Measurements from ENCODE around the gene SPHK1. TPM values are rescaled to one million over a fixed set of nuclear protein-coding genes. Genes with fewer than 3 reads are reported as not detected.

Gene SPHK1
- total RNA-seq, 1 experiment from 2014 or later: 18.2 TPM

DNA sequence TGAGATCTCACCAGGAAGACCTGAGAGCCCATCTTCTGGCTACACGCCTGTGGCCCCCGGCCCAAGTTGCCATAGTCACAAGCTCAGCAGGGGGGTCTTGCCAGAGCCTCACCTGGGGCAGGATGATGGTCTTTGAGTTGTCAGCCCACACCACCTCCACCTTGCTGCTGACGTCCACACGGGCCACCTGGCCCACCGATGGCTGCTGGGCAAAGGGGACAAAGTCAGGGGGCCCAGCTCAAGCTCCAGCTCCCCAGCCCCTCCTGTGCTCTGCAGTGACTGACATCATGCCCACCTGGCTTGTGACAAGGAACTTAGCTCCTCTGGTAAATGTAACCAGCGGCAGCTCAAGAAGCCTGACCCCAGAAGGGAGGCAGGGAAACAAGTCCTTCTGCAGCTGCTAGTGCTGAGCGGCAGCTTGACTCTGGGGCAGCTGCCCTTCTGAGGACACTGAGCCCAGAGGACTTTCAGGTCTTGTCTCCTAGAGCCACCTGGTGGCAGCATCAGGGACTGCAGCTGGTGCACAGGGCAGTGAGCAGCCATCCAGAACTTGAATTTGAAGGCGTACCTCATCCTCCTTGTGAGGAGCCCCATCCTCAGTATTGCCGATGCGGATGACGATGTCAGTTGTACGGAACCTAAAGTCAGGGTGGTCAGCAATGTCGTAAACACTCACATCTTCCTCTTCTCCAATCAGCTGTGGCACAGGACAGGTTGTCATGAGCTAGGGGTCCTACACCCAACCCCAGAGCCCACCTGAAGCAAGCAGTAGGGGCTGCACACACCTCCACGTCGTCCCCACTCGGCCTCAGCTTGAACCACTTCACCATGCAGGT is 13.5 kb downstream of the SPHK1 start:
- POLR2A ChIA-PET: interaction anchor here (0.5 kb wide), 1 partner anchor 172 kb away, joined by 8 read pairs; no protein-coding TSS in a partner anchor
- no peaks in the 10 kb centered on the region for H3K27me3 ChIP-seq (ENCODE audit: control insufficient read depth, insufficient read depth, low read length)

DNA sequence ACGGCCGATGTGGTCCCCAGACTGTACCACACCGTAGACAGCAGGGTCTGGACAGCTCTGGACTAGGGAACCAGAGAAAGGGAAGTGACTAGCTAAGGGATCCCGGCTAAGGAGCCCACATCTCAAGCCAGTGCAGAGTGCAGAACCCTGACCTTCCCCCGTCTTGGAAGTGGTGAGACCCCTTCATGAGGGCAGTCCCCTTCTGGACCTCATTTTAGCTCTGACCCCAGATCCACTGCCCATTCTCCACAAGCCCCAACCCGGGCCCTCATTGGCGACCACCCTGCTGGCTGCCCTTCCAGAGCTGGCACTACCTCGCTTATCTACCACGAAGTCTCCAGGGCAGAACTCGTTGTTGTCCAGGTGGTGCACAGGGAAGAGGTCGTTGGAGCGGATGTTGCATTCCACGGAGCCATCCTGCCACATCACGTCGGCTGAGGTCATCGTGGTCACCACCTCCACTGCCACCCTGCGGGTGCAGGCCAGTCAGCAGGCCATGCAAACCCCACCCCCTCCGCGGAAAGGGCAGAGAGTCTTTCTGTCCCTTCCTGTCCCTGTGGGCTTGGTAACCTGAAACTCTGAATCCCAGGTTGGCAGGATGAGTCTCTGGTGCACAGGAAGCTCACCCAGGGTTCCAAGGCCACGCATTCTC is 14.2 kb downstream of the SPHK1 start:
- ATAC-seq (peak; percentile 72), DNase-seq (ENCODE audit: low read depth, low spot score) (no peak)
- Histone ChIP-seq H3K9me3 (ENCODE audit: control insufficient read depth, insufficient read depth, low read depth, low read length) (no peaks in the 10 kb centered on the region), H3K4me3 (ENCODE audit: low read depth in 2 of 2, low read length in 2 of 2) (no peak overlapping the region), H3K4me1 (ENCODE audit: control insufficient read depth, insufficient read depth, low read length) (no peaks in the 10 kb centered on the region), H3K27me3 (ENCODE audit: control insufficient read depth, insufficient read depth, low read length) (no peaks in the 10 kb centered on the region), H3K27ac (ENCODE audit: low read length) (no peak overlapping the region), H3K36me3 (ENCODE audit: control insufficient read depth, insufficient read depth, low read length) (peaks cover 9% of the 10 kb centered on the region)
- POLR2A ChIA-PET: no interaction called here
- in situ Hi-C loops (cut with HindIII; ENCODE audit: low pct_unique_long_range_greater_than_20kb, low sequenced_read_pairs) (no loop called here), intact Hi-C loops (cut with micrococcal nuclease; ENCODE audit: unreplicated experiment) (loop anchor here (2.0 kb wide), 1 partner anchor 96 kb away; no protein-coding TSS in a partner anchor)
- TF ChIP-seq TCF7L2 (IDR thresholded peaks at IDR 0.05; ENCODE audit: low read depth, low read length) (no peak), SIN3A (IDR thresholded peaks at IDR 0.05; ENCODE audit: borderline replicate concordance, insufficient read depth, low read depth, low read length) (no peak), POLR2AphosphoS5 (IDR thresholded peaks at IDR 0.05; ENCODE audit: low read depth, low read length) (no peak)
- TF ChIP-seq, protein P1, sequence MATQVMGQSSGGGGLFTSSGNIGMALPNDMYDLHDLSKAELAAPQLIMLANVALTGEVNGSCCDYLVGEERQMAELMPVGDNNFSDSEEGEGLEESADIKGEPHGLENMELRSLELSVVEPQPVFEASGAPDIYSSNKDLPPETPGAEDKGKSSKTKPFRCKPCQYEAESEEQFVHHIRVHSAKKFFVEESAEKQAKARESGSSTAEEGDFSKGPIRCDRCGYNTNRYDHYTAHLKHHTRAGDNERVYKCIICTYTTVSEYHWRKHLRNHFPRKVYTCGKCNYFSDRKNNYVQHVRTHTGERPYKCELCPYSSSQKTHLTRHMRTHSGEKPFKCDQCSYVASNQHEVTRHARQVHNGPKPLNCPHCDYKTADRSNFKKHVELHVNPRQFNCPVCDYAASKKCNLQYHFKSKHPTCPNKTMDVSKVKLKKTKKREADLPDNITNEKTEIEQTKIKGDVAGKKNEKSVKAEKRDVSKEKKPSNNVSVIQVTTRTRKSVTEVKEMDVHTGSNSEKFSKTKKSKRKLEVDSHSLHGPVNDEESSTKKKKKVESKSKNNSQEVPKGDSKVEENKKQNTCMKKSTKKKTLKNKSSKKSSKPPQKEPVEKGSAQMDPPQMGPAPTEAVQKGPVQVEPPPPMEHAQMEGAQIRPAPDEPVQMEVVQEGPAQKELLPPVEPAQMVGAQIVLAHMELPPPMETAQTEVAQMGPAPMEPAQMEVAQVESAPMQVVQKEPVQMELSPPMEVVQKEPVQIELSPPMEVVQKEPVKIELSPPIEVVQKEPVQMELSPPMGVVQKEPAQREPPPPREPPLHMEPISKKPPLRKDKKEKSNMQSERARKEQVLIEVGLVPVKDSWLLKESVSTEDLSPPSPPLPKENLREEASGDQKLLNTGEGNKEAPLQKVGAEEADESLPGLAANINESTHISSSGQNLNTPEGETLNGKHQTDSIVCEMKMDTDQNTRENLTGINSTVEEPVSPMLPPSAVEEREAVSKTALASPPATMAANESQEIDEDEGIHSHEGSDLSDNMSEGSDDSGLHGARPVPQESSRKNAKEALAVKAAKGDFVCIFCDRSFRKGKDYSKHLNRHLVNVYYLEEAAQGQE (IDR thresholded peaks at IDR 0.05; ENCODE audit: insufficient read depth in 1 of 2, low read depth in 2 of 2, low read length in 1 of 2): no peak
- TF ChIP-seq, protein P2, sequence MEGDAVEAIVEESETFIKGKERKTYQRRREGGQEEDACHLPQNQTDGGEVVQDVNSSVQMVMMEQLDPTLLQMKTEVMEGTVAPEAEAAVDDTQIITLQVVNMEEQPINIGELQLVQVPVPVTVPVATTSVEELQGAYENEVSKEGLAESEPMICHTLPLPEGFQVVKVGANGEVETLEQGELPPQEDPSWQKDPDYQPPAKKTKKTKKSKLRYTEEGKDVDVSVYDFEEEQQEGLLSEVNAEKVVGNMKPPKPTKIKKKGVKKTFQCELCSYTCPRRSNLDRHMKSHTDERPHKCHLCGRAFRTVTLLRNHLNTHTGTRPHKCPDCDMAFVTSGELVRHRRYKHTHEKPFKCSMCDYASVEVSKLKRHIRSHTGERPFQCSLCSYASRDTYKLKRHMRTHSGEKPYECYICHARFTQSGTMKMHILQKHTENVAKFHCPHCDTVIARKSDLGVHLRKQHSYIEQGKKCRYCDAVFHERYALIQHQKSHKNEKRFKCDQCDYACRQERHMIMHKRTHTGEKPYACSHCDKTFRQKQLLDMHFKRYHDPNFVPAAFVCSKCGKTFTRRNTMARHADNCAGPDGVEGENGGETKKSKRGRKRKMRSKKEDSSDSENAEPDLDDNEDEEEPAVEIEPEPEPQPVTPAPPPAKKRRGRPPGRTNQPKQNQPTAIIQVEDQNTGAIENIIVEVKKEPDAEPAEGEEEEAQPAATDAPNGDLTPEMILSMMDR (IDR thresholded peaks at IDR 0.05): no peak
- BruUV-seq (replicated peaks): no TSS peak
- CTCF ChIA-PET: interaction anchor here (0.5 to 2.5 kb wide), 24 partner anchors 9 to 296 kb away, joined by 3 to 23 read pairs (median 4); partner anchors contain the start of genes PRPSAP1, SPHK1 and UBE2O

More for the DNA sequence above, 13.5 kb downstream of the SPHK1 start:
- intact Hi-C loops (cut with micrococcal nuclease; ENCODE audit: unreplicated experiment): loop anchor here (2.0 kb wide), 1 partner anchor 95 kb away; no protein-coding TSS in a partner anchor
- DNase-seq (ENCODE audit: low read depth, low spot score): peak; percentile 64
- Histone ChIP-seq H3K27ac (ENCODE audit: low read length) (no peak overlapping the region), H3K4me1 (ENCODE audit: control insufficient read depth, insufficient read depth, low read length) (no peaks in the 10 kb centered on the region), H3K9me3 (ENCODE audit: control insufficient read depth, insufficient read depth, low read depth, low read length) (no peaks in the 10 kb centered on the region), H3K4me3 (ENCODE audit: low read depth in 2 of 2, low read length in 2 of 2) (no peak overlapping the region), H3K36me3 (ENCODE audit: control insufficient read depth, insufficient read depth, low read length) (peaks cover 9% of the 10 kb centered on the region)
- BruUV-seq (replicated peaks): no TSS peak
- in situ Hi-C loops (cut with HindIII; ENCODE audit: low pct_unique_long_range_greater_than_20kb, low sequenced_read_pairs): no loop called here
- TF ChIP-seq, protein P2 (IDR thresholded peaks at IDR 0.05): peak; percentile 97
- no peak for TF ChIP-seq TCF7L2 (IDR thresholded peaks at IDR 0.05; ENCODE audit: low read depth, low read length)
- ATAC-seq: peak; percentile 93
- CTCF ChIA-PET: interaction anchor here (0.5 to 2.5 kb wide), 26 partner anchors 8 to 259 kb away, joined by 3 to 23 read pairs (median 4); partner anchors contain the start of genes PRPSAP1, SPHK1 and UBE2O

Measured in Panc1 (cell line).